ENCODE data around the gene MANEAL. TPM values are rescaled to one million over a fixed set of nuclear protein-coding genes. Genes with fewer than 3 reads are reported as not detected.
"Not testable (repeated sequence)": the region's sequence is repeated elsewhere in the genome, so short reads cannot be mapped to it uniquely, and the experiment has no call there.

Gene MANEAL
- total RNA-seq, 1 donor from 2014 or later: 5.3 TPM

GRCh38 chr1:37767488-37767887 lies 26.2 kb upstream of the MANEAL start:
- no peak overlapping the region for H3K4me3 Mint-ChIP-seq
- H3K27ac Mint-ChIP-seq: no peak overlapping the region
- intact Hi-C loops (cut with micrococcal nuclease): no loop called here
- peaks cover 69% of the 10 kb centered on the region for H3K27me3 Mint-ChIP-seq
- DNase-seq (no peak), ATAC-seq (ENCODE audit: low read depth) (no peak)
- peaks cover 24% of the 10 kb centered on the region for H3K4me1 Mint-ChIP-seq
- CTCF ChIA-PET: no interaction called here
- no peaks in the 10 kb centered on the region for H3K9me3 Mint-ChIP-seq
- no peak for TF ChIP-seq CTCF (IDR thresholded peaks at IDR 0.05)
- no peaks in the 10 kb centered on the region for H3K36me3 Mint-ChIP-seq (ENCODE audit: low read depth)
- POLR2A ChIA-PET: interaction anchor here (0.6 kb wide), 1 partner anchor 79 kb away, joined by 3 read pairs; no protein-coding TSS in a partner anchor

GRCh38 chr1:37771440-37771839 lies 22.2 kb upstream of the MANEAL start:
- H3K4me1 Mint-ChIP-seq; H3K9me3 Mint-ChIP-seq; POLR2A ChIA-PET; intact Hi-C loops (cut with micrococcal nuclease); ATAC-seq (ENCODE audit: low read depth); H3K36me3 Mint-ChIP-seq (ENCODE audit: low read depth); H3K27ac Mint-ChIP-seq; CTCF ChIA-PET; DNase-seq; H3K4me3 Mint-ChIP-seq: not testable (repeated sequence)
- peaks cover 34% of the 10 kb centered on the region for H3K27me3 Mint-ChIP-seq

- Mint-ChIP-seq H3K27me3 (peaks cover 6% of the 10 kb centered on the region), H3K27ac (no peak overlapping the region), H3K36me3 (ENCODE audit: low read depth) (no peaks in the 10 kb centered on the region), H3K4me3 (no peak overlapping the region), H3K4me1 (peaks cover 9% of the 10 kb centered on the region), H3K9me3 (no peaks in the 10 kb centered on the region)
- ChIA-PET POLR2A (no interaction called here), CTCF (no interaction called here)
- intact Hi-C loops (cut with micrococcal nuclease): no loop called here
- ATAC-seq (ENCODE audit: low read depth) (peak; percentile 37), DNase-seq (no peak)
- TF ChIP-seq CTCF (IDR thresholded peaks at IDR 0.05): no peak
These were observed 16.6 kb upstream of the MANEAL start for GRCh38 chr1:37776946-37777516.

- Mint-ChIP-seq H3K9me3 (no peaks in the 10 kb centered on the region), H3K36me3 (ENCODE audit: low read depth) (no peaks in the 10 kb centered on the region), H3K27me3 (peaks cover 11% of the 10 kb centered on the region), H3K4me1 (peaks cover 9% of the 10 kb centered on the region), H3K4me3 (no peak overlapping the region), H3K27ac (no peak overlapping the region)
- no peak for TF ChIP-seq CTCF (IDR thresholded peaks at IDR 0.05)
- ATAC-seq (ENCODE audit: low read depth) (no peak), DNase-seq (no peak)
- intact Hi-C loops (cut with micrococcal nuclease): no loop called here
- POLR2A ChIA-PET: no interaction called here
- CTCF ChIA-PET: no interaction called here
These were observed 15.0 kb upstream of the MANEAL start for GRCh38 chr1:37778654-37779053.

- no peak for ATAC-seq (ENCODE audit: low read depth)
- DNase-seq: no peak
- TF ChIP-seq CTCF (IDR thresholded peaks at IDR 0.05): no peak
- Mint-ChIP-seq H3K27ac (no peak overlapping the region), H3K4me3 (no peak overlapping the region), H3K9me3 (no peaks in the 10 kb centered on the region), H3K36me3 (ENCODE audit: low read depth) (no peaks in the 10 kb centered on the region), H3K27me3 (peaks cover 20% of the 10 kb centered on the region), H3K4me1 (peaks cover 1% of the 10 kb centered on the region)
- intact Hi-C loops (cut with micrococcal nuclease): no loop called here
- ChIA-PET POLR2A (no interaction called here), CTCF (no interaction called here)
These were observed 11.2 kb upstream of the MANEAL start for GRCh38 chr1:37782491-37782890.

Measured in activated B cell treated with CpG ODN at 0.5 μM for 24 hours (primary cell).